Ovary (tissue), 3 donors: ENCODE data around the gene TRIM49D1.

Experiments used
- EP300 ChIP-seq: sonication (generic); formaldehyde crosslinking; IDR thresholded peaks from one replicate; pipeline ENCODE4 v1.6.1; 2017; ENCODE audit warnings: antibody characterized with exemption
- POLR2A ChIP-seq: fragments of 450-650 bp; IDR thresholded peaks from one replicate; pipeline ENCODE4 v1.6.1; 2017; ENCODE audit warnings: antibody characterized with exemption, mild to moderate bottlenecking, moderate library complexity
- TF ChIP-seq, protein P1 (sequence below), 3 donors: fragments of 450-650 bp in 2 of 3; fragments of 200-600 bp in 1 of 3; IDR thresholded peaks; one replicate each; pipeline versions ENCODE4 v1.5.1 to v1.8.0; 2016 to 2022; ENCODE audit warnings: antibody characterized with exemption in 3 of 3, mild to moderate bottlenecking in 1 of 3
- donor health status: DM: no; HTN: no; CAD: no.

- TF ChIP-seq, protein P1, sequence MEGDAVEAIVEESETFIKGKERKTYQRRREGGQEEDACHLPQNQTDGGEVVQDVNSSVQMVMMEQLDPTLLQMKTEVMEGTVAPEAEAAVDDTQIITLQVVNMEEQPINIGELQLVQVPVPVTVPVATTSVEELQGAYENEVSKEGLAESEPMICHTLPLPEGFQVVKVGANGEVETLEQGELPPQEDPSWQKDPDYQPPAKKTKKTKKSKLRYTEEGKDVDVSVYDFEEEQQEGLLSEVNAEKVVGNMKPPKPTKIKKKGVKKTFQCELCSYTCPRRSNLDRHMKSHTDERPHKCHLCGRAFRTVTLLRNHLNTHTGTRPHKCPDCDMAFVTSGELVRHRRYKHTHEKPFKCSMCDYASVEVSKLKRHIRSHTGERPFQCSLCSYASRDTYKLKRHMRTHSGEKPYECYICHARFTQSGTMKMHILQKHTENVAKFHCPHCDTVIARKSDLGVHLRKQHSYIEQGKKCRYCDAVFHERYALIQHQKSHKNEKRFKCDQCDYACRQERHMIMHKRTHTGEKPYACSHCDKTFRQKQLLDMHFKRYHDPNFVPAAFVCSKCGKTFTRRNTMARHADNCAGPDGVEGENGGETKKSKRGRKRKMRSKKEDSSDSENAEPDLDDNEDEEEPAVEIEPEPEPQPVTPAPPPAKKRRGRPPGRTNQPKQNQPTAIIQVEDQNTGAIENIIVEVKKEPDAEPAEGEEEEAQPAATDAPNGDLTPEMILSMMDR (IDR thresholded peaks at IDR 0.05): no peak
- TF ChIP-seq POLR2A (no peak), EP300 (no peak)
Measured at GRCh38 chr11:89922195-89922660, at the start of gene TRIM49D1.
